ENCODE data around the gene TSPAN7. TPM values are rescaled to one million over a fixed set of nuclear protein-coding genes. Genes with fewer than 3 reads are reported as not detected.
A peak's percentile ranks its signal among the peaks of the same experiment; 100 is the strongest.

TSPAN7 gene
- total RNA-seq, 5 donors from 2014 or later (not counting 1 experiment from before 2014, with no cell fraction given): 0.62 to 1.3 (median 0.73) TPM; not detected in 2

GRCh38 chrX:38519651-38520050, 41.7 kb upstream of the TSPAN7 start:
- no peaks in the 10 kb centered on the region for H3K36me3 Mint-ChIP-seq
- H3K27me3 Mint-ChIP-seq: peaks cover 4 to 6% of the 10 kb centered on the region in 2 donors
- Histone ChIP-seq H3K9me3 (no peaks in the 10 kb centered on the region), H3K27ac (ENCODE audit: low read length) (no peak overlapping the region), H3K27me3 (replicated peaks in 1 of 2; ENCODE audit: control insufficient read depth in 2 of 2, extremely low read depth in 1 of 2, insufficient read depth in 2 of 2, low read length in 1 of 2) (no peaks in the 10 kb centered on the region), H3K4me3 (ENCODE audit: control insufficient read depth in 1 of 2, extremely low read depth in 1 of 2, low read length in 1 of 2) (no peak overlapping the region), H3K4me1 (ENCODE audit: control insufficient read depth in 1 of 2, extremely low read depth in 1 of 2, insufficient read depth in 2 of 2, low read length in 2 of 2) (no peaks in the 10 kb centered on the region), H3K36me3 (ENCODE audit: control insufficient read depth in 2 of 2, extremely low read depth in 1 of 2, insufficient read depth in 1 of 2, low read length in 1 of 2) (no peaks in the 10 kb centered on the region)
- H3K4me1 Mint-ChIP-seq: no peaks in the 10 kb centered on the region
- H3K27ac Mint-ChIP-seq: no peak overlapping the region
- H3K9me3 Mint-ChIP-seq: no peaks in the 10 kb centered on the region
- no peak for DNase-seq
- ChIA-PET POLR2A (no interaction called here), CTCF (no interaction called here)
- no peak overlapping the region for H3K4me3 Mint-ChIP-seq
- ATAC-seq (replicated peaks in 1 of 4): no peak
- no CpG with 5 or more reads among the region's 6 CpGs for WGBS (ENCODE audit: insufficient coverage)

GRCh38 chrX:38538134-38538533, 23.2 kb upstream of the TSPAN7 start:
- no peaks in the 10 kb centered on the region for H3K4me1 Mint-ChIP-seq
- POLR2A ChIA-PET: no interaction called here
- WGBS (ENCODE audit: insufficient coverage): no CpG with 5 or more reads among the region's 2 CpGs
- Histone ChIP-seq H3K4me1 (ENCODE audit: control insufficient read depth in 1 of 2, extremely low read depth in 1 of 2, insufficient read depth in 2 of 2, low read length in 2 of 2) (no peaks in the 10 kb centered on the region), H3K4me3 (ENCODE audit: control insufficient read depth in 1 of 2, extremely low read depth in 1 of 2, low read length in 1 of 2) (no peak overlapping the region), H3K9me3 (no peaks in the 10 kb centered on the region), H3K36me3 (ENCODE audit: control insufficient read depth in 2 of 2, extremely low read depth in 1 of 2, insufficient read depth in 1 of 2, low read length in 1 of 2) (no peaks in the 10 kb centered on the region), H3K27ac (ENCODE audit: low read length) (no peak overlapping the region), H3K27me3 (replicated peaks in 1 of 2; ENCODE audit: control insufficient read depth in 2 of 2, extremely low read depth in 1 of 2, insufficient read depth in 2 of 2, low read length in 1 of 2) (no peaks in the 10 kb centered on the region)
- H3K27ac Mint-ChIP-seq: no peak overlapping the region
- no peaks in the 10 kb centered on the region for H3K9me3 Mint-ChIP-seq
- no peak for ATAC-seq (replicated peaks in 1 of 4)
- peaks cover 0 to 1% of the 10 kb centered on the region in 2 donors for H3K27me3 Mint-ChIP-seq
- CTCF ChIA-PET: no interaction called here
- no peak overlapping the region for H3K4me3 Mint-ChIP-seq
- no peaks in the 10 kb centered on the region for H3K36me3 Mint-ChIP-seq
- no peak for DNase-seq

GRCh38 chrX:38539748-38540147, 21.6 kb upstream of the TSPAN7 start:
- WGBS (ENCODE audit: insufficient coverage): no CpG with 5 or more reads among the region's 1 CpG
- Mint-ChIP-seq H3K4me1 (no peaks in the 10 kb centered on the region), H3K27me3 (no peaks in the 10 kb centered on the region), H3K4me3 (no peak overlapping the region), H3K27ac (no peak overlapping the region), H3K36me3 (no peaks in the 10 kb centered on the region), H3K9me3 (no peaks in the 10 kb centered on the region)
- Histone ChIP-seq H3K4me3 (ENCODE audit: control insufficient read depth in 1 of 2, extremely low read depth in 1 of 2, low read length in 1 of 2) (no peak overlapping the region), H3K27me3 (replicated peaks in 1 of 2; ENCODE audit: control insufficient read depth in 2 of 2, extremely low read depth in 1 of 2, insufficient read depth in 2 of 2, low read length in 1 of 2) (no peaks in the 10 kb centered on the region), H3K9me3 (no peaks in the 10 kb centered on the region), H3K27ac (ENCODE audit: low read length) (no peak overlapping the region), H3K4me1 (ENCODE audit: control insufficient read depth in 1 of 2, extremely low read depth in 1 of 2, insufficient read depth in 2 of 2, low read length in 2 of 2) (no peaks in the 10 kb centered on the region), H3K36me3 (ENCODE audit: control insufficient read depth in 2 of 2, extremely low read depth in 1 of 2, insufficient read depth in 1 of 2, low read length in 1 of 2) (no peaks in the 10 kb centered on the region)
- ChIA-PET CTCF (no interaction called here), POLR2A (no interaction called here)
- ATAC-seq (replicated peaks in 1 of 4) (no peak), DNase-seq (no peak)

- ATAC-seq (replicated peaks in 1 of 4) (no peak), DNase-seq (no peak)
- H3K9me3 Mint-ChIP-seq: peaks cover 0 to 2% (median 0%) of the 10 kb centered on the region in 3 donors
- no CpG with 5 or more reads among the region's 3 CpGs for WGBS (ENCODE audit: insufficient coverage)
- H3K36me3 Mint-ChIP-seq: no peaks in the 10 kb centered on the region
- H3K4me1 Mint-ChIP-seq: no peaks in the 10 kb centered on the region
- H3K36me3 ChIP-seq (ENCODE audit: control insufficient read depth in 2 of 2, extremely low read depth in 1 of 2, insufficient read depth in 1 of 2, low read length in 1 of 2): no peaks in the 10 kb centered on the region
- H3K4me3 ChIP-seq (ENCODE audit: control insufficient read depth in 1 of 2, extremely low read depth in 1 of 2, low read length in 1 of 2): no peak overlapping the region
- no peak overlapping the region for H3K27ac Mint-ChIP-seq
- H3K4me1 ChIP-seq (ENCODE audit: control insufficient read depth in 1 of 2, extremely low read depth in 1 of 2, insufficient read depth in 2 of 2, low read length in 2 of 2): no peaks in the 10 kb centered on the region
- no peak overlapping the region for H3K4me3 Mint-ChIP-seq
- H3K27ac ChIP-seq (ENCODE audit: low read length): no peak overlapping the region
- ChIA-PET POLR2A (no interaction called here), CTCF (no interaction called here)
- H3K9me3 ChIP-seq: no peaks in the 10 kb centered on the region
- peaks cover 0 to 12% of the 10 kb centered on the region in 2 donors for H3K27me3 Mint-ChIP-seq
- no peaks in the 10 kb centered on the region for H3K27me3 ChIP-seq (replicated peaks in 1 of 2; ENCODE audit: control insufficient read depth in 2 of 2, extremely low read depth in 1 of 2, insufficient read depth in 2 of 2, low read length in 1 of 2)
Measured at GRCh38 chrX:38548508-38548907, 12.8 kb upstream of the TSPAN7 start.

- no peak overlapping the region for H3K27ac ChIP-seq (ENCODE audit: low read length)
- no CpG with 5 or more reads among the region's 1 CpG for WGBS (ENCODE audit: insufficient coverage)
- Mint-ChIP-seq H3K9me3 (peaks cover 0 to 2% (median 0%) of the 10 kb centered on the region in 3 donors), H3K27me3 (peaks cover 0 to 16% of the 10 kb centered on the region in 2 donors), H3K4me3 (no peak overlapping the region), H3K27ac (no peak overlapping the region), H3K4me1 (no peaks in the 10 kb centered on the region), H3K36me3 (no peaks in the 10 kb centered on the region)
- ChIA-PET POLR2A (no interaction called here), CTCF (no interaction called here)
- H3K36me3 ChIP-seq (ENCODE audit: control insufficient read depth in 2 of 2, extremely low read depth in 1 of 2, insufficient read depth in 1 of 2, low read length in 1 of 2): no peaks in the 10 kb centered on the region
- H3K4me1 ChIP-seq (ENCODE audit: control insufficient read depth in 1 of 2, extremely low read depth in 1 of 2, insufficient read depth in 2 of 2, low read length in 2 of 2): no peaks in the 10 kb centered on the region
- DNase-seq (no peak), ATAC-seq (replicated peaks in 1 of 4) (no peak)
- no peaks in the 10 kb centered on the region for H3K9me3 ChIP-seq
- no peaks in the 10 kb centered on the region for H3K27me3 ChIP-seq (replicated peaks in 1 of 2; ENCODE audit: control insufficient read depth in 2 of 2, extremely low read depth in 1 of 2, insufficient read depth in 2 of 2, low read length in 1 of 2)
- H3K4me3 ChIP-seq (ENCODE audit: control insufficient read depth in 1 of 2, extremely low read depth in 1 of 2, low read length in 1 of 2): no peak overlapping the region
Measured at GRCh38 chrX:38552721-38553120, 8.6 kb upstream of the TSPAN7 start.

- H3K27me3 ChIP-seq (replicated peaks in 1 of 2; ENCODE audit: control insufficient read depth in 2 of 2, extremely low read depth in 1 of 2, insufficient read depth in 2 of 2, low read length in 1 of 2): peaks cover 0 to 12% of the 10 kb centered on the region in 2 experiments
- no peak for ATAC-seq (replicated peaks in 1 of 4)
- Mint-ChIP-seq H3K4me3 (no peak overlapping the region), H3K9me3 (no peaks in the 10 kb centered on the region), H3K4me1 (peaks cover 4 to 7% (median 5%) of the 10 kb centered on the region in 3 donors), H3K27me3 (peaks cover 0 to 9% of the 10 kb centered on the region in 2 donors), H3K36me3 (no peaks in the 10 kb centered on the region), H3K27ac (no peak overlapping the region)
- no peaks in the 10 kb centered on the region for H3K36me3 ChIP-seq (ENCODE audit: control insufficient read depth in 2 of 2, extremely low read depth in 1 of 2, insufficient read depth in 1 of 2, low read length in 1 of 2)
- peaks cover 2 to 12% of the 10 kb centered on the region in 2 experiments for H3K4me1 ChIP-seq (ENCODE audit: control insufficient read depth in 1 of 2, extremely low read depth in 1 of 2, insufficient read depth in 2 of 2, low read length in 2 of 2)
- no CpG with 5 or more reads among the region's 2 CpGs for WGBS (ENCODE audit: insufficient coverage)
- DNase-seq: no peak
- no peaks in the 10 kb centered on the region for H3K9me3 ChIP-seq
- CTCF ChIA-PET: interaction anchor here in 1 of 2 donors (0.5 kb wide), 1 partner anchor 600 kb away, joined by 3 read pairs; no protein-coding TSS in a partner anchor
- H3K4me3 ChIP-seq (ENCODE audit: control insufficient read depth in 1 of 2, extremely low read depth in 1 of 2, low read length in 1 of 2): no peak overlapping the region
- H3K27ac ChIP-seq (ENCODE audit: low read length): no peak overlapping the region
- POLR2A ChIA-PET: no interaction called here
Measured at GRCh38 chrX:38558686-38559085, 2.7 kb upstream of the TSPAN7 start.

GRCh38 chrX:38560776-38561125, 591 bp upstream of the TSPAN7 start:
- POLR2A ChIA-PET: no interaction called here
- H3K27ac ChIP-seq (ENCODE audit: low read length): no peak overlapping the region

More at GRCh38 chrX:38560776-38561125, 591 bp upstream of the TSPAN7 start:
- Histone ChIP-seq H3K36me3 (ENCODE audit: control insufficient read depth in 2 of 2, extremely low read depth in 1 of 2, insufficient read depth in 1 of 2, low read length in 1 of 2) (no peaks in the 10 kb centered on the region), H3K9me3 (no peaks in the 10 kb centered on the region), H3K4me3 (ENCODE audit: control insufficient read depth in 1 of 2, extremely low read depth in 1 of 2, low read length in 1 of 2) (peak overlapping the region; percentile 36 to 59), H3K27me3 (replicated peaks in 1 of 2; ENCODE audit: control insufficient read depth in 2 of 2, extremely low read depth in 1 of 2, insufficient read depth in 2 of 2, low read length in 1 of 2) (peaks cover 0 to 12% of the 10 kb centered on the region in 2 experiments), H3K4me1 (ENCODE audit: control insufficient read depth in 1 of 2, extremely low read depth in 1 of 2, insufficient read depth in 2 of 2, low read length in 2 of 2) (peaks cover 2 to 12% of the 10 kb centered on the region in 2 experiments)
- WGBS (ENCODE audit: insufficient coverage): 44% methylated on average over 3 of the region's 9 CpGs
- CTCF ChIA-PET: no interaction called here
- DNase-seq: no peak
- Mint-ChIP-seq H3K36me3 (no peaks in the 10 kb centered on the region), H3K27me3 (peaks cover 0 to 5% of the 10 kb centered on the region in 2 donors), H3K27ac (no peak overlapping the region), H3K9me3 (no peaks in the 10 kb centered on the region), H3K4me1 (peaks cover 4 to 7% (median 5%) of the 10 kb centered on the region in 3 donors), H3K4me3 (peak overlapping the region; percentile 60 to 84 (median 64))
- no peak for ATAC-seq (replicated peaks in 1 of 4)
